GM12864 (cell line): ENCODE measurements around the gene OTUD3.
"Not testable (repeated sequence)": the region's sequence is repeated elsewhere in the genome, so short reads cannot be mapped to it uniquely, and the experiment has no call there.

Experiments
- DNase-seq: peaks from one replicate; pipeline ENCODE4 v3.0.0-alpha.2; 2011; ENCODE audit warnings: low read depth
- H3K4me3 ChIP-seq: 2 replicates; pipeline ENCODE4 v1.5.1; 2011; ENCODE audit warnings: mild to moderate bottlenecking, low read depth, low read length, control low read depth
- CTCF ChIP-seq: IDR thresholded peaks from 2 replicates; pipeline ENCODE4 v1.5.1; 2011; ENCODE audit warnings: low read depth, mild to moderate bottlenecking, moderate library complexity, low read length, control low read depth, inconsistent platforms; ENCODE audit errors: missing control alignments

Gene OTUD3

DNA sequence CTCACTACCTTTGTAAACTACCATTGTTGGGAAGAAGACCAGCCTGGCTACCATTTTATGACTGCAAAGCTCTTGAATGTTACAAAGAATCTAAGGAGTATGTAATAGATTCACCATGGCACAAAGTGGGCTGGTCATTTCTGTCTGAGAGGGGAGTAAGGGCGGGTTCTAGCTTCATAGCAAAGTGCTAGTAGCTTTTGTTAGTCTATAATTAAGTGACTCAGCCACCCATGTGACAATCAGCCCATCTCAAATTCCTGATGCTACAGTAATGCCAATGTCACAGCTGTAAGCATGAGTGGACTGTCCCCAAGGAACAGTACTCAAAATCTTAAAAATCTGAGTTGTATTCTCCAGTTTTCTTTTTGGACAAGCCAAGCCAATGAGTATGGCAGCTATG lies 15.4 kb upstream of the OTUD3 start:
- no peak for TF ChIP-seq CTCF
- no peak for DNase-seq
- no peak overlapping the region for H3K4me3 ChIP-seq

DNA sequence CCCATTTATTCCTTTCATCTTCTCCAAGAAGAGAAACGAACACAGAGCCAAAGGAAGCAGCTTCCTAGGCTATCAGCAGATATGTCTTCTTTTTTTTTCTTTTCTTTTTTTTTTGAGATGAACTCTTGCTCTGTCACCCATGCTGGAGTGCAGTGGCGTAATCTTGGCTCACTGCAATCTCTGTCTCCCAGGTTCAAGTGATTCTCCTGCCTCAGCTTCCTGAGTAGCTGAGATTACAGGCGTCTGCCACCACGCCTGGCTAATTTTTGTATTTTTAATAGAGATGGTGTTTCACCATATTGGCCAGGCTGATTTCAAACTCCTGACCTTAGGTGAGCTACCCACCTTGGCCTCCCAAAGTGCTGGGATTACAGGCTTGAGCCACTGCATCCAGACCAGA lies 13.6 kb upstream of the OTUD3 start:
- not testable (repeated sequence) for H3K4me3 ChIP-seq, DNase-seq

DNA sequence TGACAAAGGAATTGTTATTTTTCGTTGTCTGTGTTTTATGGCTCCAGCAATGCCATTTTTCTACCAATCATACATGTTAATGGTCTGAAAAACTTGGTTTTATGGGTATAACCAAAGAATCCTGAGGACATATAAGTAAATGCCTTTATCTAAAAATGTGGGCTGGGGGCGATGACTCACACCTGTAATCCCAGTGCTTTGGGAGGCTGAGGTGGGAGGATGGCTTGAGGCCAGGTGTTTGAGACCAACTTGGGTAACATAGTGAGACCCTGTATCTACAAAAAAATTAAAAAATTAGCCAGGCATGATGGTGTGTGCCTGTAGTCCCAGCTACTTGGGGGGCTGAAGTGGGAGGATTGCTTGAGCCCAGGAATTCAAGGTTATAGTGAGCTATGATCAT lies 12.7 kb upstream of the OTUD3 start:
- not testable (repeated sequence) for DNase-seq, H3K4me3 ChIP-seq

DNA sequence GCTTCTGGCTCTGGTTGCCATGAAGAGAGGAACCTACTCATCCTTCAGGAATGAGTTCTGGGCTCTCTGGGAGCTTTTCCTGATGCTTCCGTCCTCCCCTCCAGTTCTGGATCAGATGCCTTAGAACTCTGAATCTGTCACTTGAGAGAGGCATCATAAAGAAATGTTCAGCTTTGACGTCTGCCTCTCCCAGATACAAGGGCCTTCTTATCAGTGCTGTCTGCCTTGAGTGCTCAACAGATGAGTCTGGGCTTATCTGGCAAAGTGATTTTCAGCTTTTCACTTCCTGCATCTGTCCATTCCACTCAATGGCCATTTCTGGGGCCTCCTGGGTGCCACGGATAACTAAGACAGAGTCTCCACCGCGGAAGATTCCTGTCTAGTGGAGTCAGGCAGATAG lies 12.3 kb upstream of the OTUD3 start:
- no peak overlapping the region for H3K4me3 ChIP-seq
- DNase-seq = no peak
- TF ChIP-seq CTCF = no peak

DNA sequence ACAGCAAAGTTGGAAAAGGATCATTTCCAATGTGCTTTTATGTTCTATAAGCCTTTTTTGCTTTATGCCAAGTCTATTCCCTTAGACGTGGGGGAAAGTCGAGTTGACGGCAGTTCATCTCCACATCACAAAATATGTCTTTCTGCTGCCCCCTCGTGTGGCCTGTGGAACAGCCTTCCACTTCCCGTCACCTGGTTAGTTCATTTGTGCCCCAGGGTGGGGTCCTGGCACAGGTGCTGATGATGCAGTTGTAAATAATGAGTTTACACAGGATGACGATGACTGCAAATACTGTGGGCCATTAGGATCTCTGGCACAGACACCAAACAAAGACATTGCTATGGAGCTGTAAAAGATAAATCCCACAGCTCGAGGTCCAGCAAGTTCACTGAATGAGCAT lies 10.0 kb upstream of the OTUD3 start:
- no peak overlapping the region for H3K4me3 ChIP-seq
- no peak for TF ChIP-seq CTCF
- DNase-seq = no peak

DNA sequence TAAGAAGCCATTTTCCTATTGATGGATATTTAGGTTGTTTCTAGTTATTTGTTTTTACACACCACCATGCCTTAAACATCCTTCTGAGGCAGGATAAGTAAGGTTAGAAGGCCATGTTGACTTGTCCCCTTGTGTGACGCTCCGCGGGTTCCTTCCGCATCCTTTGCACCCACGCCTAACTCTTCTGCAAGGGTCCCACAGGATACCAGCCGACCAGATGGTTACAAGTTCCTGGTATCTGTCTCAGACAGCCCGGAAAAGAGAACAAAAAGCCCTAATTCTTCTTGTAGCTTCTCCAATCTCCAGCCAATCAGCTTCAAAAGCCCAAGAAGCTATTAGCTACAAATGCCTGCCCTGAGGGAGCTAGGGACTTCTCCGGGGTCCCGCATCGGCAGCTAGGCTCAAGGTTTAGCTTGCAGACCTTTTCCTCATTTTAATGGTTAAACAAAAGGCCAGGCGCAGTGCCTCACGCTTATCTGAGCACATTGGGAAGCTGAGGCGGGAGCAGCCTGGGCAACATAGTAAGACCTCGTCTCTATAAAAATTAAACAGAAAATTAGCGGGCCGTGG lies 4.9 kb upstream of the OTUD3 start:
- no peak for DNase-seq
- no peak overlapping the region for H3K4me3 ChIP-seq
- no peak for TF ChIP-seq CTCF

DNA sequence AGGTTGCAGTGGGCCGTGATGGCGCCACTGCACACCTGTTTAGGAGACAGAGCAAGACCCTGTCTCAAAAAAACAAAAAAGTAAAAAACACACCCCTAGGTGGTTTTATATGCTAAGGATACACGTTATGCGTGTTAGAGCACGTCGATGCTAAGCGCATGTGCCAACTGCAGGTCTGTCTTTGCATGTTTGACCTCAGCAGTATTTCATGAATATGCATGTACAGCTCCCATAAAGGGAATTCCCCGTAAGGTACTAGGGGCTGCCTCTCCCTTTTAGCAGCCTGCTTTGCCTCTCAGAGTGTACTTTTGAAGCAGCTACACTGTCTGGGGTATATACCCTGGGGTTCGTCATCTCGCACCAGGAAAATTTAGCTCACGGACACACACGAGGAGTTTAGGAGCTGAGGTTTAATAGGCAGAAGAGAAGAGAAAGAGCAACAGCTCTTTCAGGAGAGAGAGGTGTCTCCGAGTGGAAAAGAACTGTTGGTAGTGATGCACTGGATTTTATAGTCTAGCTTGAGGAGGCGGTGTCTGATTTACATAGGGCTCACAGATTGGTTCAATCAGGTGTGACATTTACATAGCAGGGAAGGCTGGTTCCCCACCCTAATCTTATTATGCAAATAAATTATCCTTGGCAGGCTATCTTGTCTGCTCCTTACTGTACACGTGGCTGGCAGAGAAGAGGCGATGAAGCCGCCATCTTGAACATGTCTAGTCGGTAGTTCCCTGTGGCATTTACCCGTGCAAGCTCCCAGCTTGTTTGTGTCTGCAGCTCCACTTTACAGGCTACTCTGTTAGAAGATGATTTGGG lies 4.2 kb upstream of the OTUD3 start:
- no peak overlapping the region for H3K4me3 ChIP-seq
- TF ChIP-seq CTCF = no peak
- no peak for DNase-seq

DNA sequence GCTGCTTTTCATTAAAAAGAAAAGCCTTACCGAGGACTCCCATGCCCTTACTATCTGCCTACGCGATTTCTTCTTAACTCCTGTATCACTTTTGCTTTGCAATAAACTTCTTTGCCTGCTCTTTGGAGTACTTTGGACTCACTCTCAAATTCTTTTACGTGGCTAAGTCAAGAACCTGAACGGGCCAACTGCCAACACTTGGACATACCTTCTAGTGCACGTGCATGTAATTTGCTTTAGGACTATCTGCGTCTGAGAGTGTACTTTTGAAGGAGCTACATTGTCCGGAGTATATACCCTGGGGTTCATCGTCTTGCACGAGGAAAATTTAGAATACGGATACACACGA lies 3.6 kb upstream of the OTUD3 start:
- DNase-seq = no peak
- H3K4me3 ChIP-seq = no peak overlapping the region
- TF ChIP-seq CTCF = no peak
